Glutamatergic neuron (in vitro differentiated cells): ENCODE results near the gene IFT22. TPM values are rescaled to one million over a fixed set of nuclear protein-coding genes. Genes with fewer than 3 reads are reported as not detected.

ENCODE experiments used
- DNase-seq: peaks from one replicate; pipeline ENCODE4 v3.0.0; 2022
- H3K27ac Mint-ChIP-seq: one replicate; pipeline ENCODE4 v1.8.0; 2020; ENCODE audit warnings: mild to moderate bottlenecking, mixed read lengths, inconsistent platforms; ENCODE audit not compliant: unreplicated experiment
- H3K27me3 Mint-ChIP-seq: one replicate; pipeline ENCODE4 v1.8.0; 2020; ENCODE audit warnings: mild to moderate bottlenecking, moderate library complexity, mixed read lengths, inconsistent platforms; ENCODE audit not compliant: unreplicated experiment
- H3K36me3 Mint-ChIP-seq: one replicate; pipeline ENCODE4 v1.8.0; 2020; ENCODE audit warnings: mild to moderate bottlenecking, mixed read lengths, inconsistent platforms; ENCODE audit not compliant: unreplicated experiment
- H3K4me1 Mint-ChIP-seq: one replicate; pipeline ENCODE4 v1.8.0; 2020; ENCODE audit warnings: mild to moderate bottlenecking, low read depth, mixed read lengths, inconsistent platforms; ENCODE audit not compliant: unreplicated experiment
- H3K4me3 Mint-ChIP-seq: one replicate; pipeline ENCODE4 v1.8.0; 2020; ENCODE audit warnings: mild to moderate bottlenecking, mixed read lengths, inconsistent platforms; ENCODE audit not compliant: unreplicated experiment
- H3K9me3 Mint-ChIP-seq: one replicate; pipeline ENCODE4 v1.8.0; 2020; ENCODE audit warnings: mild to moderate bottlenecking, moderate library complexity, mixed read lengths, inconsistent platforms; ENCODE audit not compliant: unreplicated experiment
- total RNA-seq: library from RNA; stranded (reverse); fragmentation: NEBNext Ultra II Directional; extraction: Animal tissue kit (Norgen Biotek cat#: 25700); gene quantifications from one replicate; pipeline ENCODE4 v1.2.1, GENCODE V29; 2021; ENCODE audit not compliant: unreplicated experiment
- TF ChIP-seq, protein P1 (sequence below): fragments of 200-600 bp; sonication (generic); IDR thresholded peaks from one replicate; pipeline ENCODE4 v1.5.0; 2021; ENCODE audit not compliant: partially characterized antibody, unreplicated experiment

IFT22 gene
- total RNA-seq, 1 donor from 2014 or later: 20.9 TPM

DNA sequence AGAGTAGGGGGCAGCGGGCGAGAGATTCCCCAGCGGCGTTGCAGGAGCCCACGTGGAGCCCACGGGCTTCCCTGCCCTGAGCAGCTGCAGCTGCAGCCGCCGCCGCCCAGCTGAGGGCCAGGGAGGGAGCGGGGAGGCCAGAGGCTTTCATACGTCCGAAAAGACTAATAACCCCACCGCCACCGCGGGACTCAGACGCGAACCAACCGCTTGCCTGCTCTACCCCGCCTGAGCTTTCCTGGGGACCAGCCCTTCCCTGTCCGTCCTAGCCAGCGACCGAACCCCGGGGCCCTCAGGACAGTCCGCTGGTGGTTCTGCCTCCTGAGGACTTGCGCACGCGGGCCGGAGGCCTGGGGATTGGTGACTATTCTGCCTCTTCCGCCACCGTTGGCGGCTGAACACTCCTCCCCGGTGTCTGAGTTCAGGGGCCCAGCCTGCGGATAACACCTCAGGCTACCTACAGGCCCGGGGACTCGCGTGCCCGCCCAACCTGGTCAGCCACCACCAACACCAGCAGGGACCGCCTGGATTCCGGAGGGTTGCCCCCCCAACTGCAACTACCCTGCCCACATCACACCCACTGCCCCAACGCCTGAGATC lies 18.4 kb downstream of the IFT22 start:
- Mint-ChIP-seq H3K27me3 (peaks cover 26% of the 10 kb centered on the region), H3K4me1 (no peaks in the 10 kb centered on the region), H3K9me3 (peaks cover 19% of the 10 kb centered on the region), H3K36me3 (peaks cover 24% of the 10 kb centered on the region), H3K4me3 (no peak overlapping the region), H3K27ac (no peak overlapping the region)
- TF ChIP-seq, protein P1, sequence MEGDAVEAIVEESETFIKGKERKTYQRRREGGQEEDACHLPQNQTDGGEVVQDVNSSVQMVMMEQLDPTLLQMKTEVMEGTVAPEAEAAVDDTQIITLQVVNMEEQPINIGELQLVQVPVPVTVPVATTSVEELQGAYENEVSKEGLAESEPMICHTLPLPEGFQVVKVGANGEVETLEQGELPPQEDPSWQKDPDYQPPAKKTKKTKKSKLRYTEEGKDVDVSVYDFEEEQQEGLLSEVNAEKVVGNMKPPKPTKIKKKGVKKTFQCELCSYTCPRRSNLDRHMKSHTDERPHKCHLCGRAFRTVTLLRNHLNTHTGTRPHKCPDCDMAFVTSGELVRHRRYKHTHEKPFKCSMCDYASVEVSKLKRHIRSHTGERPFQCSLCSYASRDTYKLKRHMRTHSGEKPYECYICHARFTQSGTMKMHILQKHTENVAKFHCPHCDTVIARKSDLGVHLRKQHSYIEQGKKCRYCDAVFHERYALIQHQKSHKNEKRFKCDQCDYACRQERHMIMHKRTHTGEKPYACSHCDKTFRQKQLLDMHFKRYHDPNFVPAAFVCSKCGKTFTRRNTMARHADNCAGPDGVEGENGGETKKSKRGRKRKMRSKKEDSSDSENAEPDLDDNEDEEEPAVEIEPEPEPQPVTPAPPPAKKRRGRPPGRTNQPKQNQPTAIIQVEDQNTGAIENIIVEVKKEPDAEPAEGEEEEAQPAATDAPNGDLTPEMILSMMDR: no peak
- DNase-seq: no peak

DNA sequence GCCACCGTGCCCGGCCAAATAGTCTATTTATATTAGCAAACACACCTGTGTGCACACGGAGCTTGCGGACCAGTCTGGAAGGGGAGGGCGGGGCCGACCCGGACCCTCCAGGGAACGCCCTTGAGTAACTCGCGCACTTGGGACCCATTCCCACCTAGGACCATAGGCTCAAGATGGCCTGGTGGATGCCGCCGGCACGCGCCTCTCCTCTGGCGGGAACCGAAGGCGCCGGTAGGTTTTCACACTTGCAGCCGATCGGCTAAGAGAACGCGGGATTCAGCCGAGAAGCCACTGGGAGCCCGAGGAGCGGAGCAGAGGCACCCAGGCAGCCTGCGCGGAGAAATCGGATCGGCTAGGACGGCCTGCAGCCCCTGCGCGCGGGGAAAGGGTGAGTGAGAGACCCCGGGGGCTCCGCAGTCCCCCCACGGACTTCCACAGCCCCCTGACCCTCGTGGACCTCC lies 18.9 kb downstream of the IFT22 start:
- TF ChIP-seq, protein P1: no peak
- DNase-seq: no peak
- Mint-ChIP-seq H3K27me3 (peaks cover 26% of the 10 kb centered on the region), H3K27ac (no peak overlapping the region), H3K4me1 (no peaks in the 10 kb centered on the region), H3K9me3 (peaks cover 18% of the 10 kb centered on the region), H3K36me3 (peaks cover 27% of the 10 kb centered on the region), H3K4me3 (no peak overlapping the region)

DNA sequence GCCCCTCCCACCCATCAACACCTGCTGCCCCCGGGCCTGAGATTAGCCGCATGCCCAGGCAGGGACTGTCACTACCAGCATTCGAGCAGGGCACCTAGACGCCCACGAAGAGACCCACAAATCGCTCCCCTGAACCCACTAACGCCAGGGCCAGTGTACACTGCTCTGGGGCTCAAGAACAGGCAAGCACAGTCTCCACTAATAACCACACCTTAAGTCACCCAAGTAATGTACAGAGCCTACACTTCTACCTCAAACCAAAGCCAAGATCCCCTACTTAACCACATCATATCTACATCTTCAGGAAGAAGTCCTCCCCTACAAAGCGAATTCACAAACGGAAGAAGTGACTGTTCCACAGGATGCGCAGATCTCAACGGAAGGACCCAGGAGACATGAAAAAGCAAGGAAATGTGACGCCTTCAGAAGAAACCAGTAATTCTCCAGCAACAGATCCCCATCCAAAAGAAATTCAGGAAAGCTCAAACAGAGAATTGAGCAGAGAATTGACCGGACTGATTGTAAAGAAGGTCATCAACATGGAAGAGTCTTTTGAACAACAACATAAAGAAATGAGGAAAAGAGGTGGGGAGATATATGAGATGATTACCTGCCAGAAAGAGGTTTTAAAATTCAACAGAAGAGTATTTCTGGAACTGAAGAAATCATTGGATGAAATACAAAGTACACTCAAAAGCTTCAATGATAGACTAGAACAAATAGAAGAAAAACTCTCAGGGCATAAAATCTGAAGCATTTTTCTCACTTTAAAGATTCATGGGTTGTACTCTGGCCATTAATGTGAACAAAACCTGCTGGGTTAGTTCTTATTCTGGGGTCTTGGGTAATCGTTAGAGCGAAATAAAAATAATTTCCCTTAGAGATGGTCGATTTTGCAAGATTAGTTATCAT lies 20.9 kb downstream of the IFT22 start:
- Mint-ChIP-seq H3K9me3 (peaks cover 13% of the 10 kb centered on the region), H3K27ac (no peak overlapping the region), H3K36me3 (peaks cover 27% of the 10 kb centered on the region), H3K4me3 (peak overlapping the region; percentile 43), H3K4me1 (no peaks in the 10 kb centered on the region), H3K27me3 (peaks cover 23% of the 10 kb centered on the region)
- DNase-seq: no peak
- TF ChIP-seq, protein P1: no peak

DNA sequence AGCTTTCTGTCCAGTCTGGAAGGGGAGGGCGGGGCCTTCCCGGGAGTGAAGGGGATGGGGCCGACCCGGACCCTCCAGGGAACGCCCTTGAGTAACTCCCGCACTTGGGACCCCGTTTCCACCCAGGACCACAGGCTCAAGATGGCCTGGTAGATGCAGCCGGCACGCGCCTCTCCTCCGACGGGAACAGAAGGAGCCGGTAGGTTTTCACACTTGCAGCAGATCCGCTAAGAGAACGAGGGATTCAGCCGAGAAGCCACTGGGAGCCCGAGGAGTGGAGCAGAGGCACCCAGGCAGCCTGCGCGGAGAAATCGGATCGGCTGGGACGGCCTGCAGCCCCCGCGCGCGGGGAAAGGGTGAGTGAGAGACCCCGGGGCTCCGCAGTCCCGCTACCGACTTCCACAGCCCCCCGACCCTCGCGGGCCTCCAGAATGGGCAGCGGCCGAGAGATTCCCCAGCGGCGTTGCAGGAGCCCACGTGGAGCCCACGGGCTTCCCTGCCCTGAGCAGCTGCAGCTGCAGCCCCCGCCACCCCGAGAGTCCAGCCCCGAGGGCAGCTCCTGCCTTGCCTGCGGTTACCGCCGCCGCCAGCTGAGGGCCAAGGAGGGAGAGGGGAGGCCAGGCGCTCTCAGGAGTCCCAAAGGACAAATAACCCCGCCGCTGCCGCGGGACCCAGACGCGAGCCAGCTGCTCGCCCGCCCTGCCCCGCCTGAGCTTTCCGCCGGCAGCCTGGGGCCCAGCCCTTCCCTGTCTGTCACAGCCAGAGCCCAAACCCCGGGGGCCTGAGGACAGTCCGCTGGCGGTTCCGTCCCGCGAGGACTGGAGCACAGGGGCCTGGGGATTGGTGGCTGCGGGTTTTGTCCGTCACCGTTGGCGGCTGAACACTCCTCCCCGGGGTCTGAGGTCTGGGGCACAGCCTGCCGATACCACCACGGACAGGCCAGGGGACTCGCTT lies 21.8 kb downstream of the IFT22 start:
- Mint-ChIP-seq H3K4me3 (peak overlapping the region; percentile 20), H3K36me3 (peaks cover 27% of the 10 kb centered on the region), H3K27me3 (peaks cover 24% of the 10 kb centered on the region), H3K4me1 (no peaks in the 10 kb centered on the region), H3K9me3 (peaks cover 13% of the 10 kb centered on the region), H3K27ac (no peak overlapping the region)
- peak; percentile 74 for DNase-seq
- TF ChIP-seq, protein P1: peak; percentile 10
